ENCODE measurements around the gene VPS13D.
A peak's percentile ranks its signal among the peaks of the same experiment; 100 is the strongest.
"Not testable (repeated sequence)": the region's sequence is repeated elsewhere in the genome, so short reads cannot be mapped to it uniquely, and the experiment has no call there.

Gene VPS13D

GRCh38 chr1:12436817-12437599 is 207.2 kb downstream of the VPS13D start:
- DNase-seq = peak; percentile 50

DNA sequence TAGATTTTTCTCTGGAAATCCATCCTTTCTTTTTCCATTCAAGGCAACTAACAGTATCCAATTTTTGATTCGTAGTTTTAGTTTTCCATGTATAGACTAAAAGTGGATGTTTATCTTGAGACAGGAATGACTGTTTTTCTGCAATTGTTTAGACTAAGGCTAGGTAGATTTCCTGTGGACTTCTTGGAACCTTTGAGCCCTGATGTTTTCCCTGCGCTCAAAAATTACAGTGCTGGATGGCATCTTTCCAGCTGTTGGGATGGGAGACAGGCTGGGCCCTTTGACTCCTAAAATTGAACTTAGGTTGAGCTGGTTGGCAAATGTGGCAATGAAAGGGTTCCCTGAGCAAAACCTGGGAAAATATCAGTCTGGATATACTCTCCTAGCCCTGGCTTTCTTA is 207.8 kb downstream of the VPS13D start:
- DNase-seq = no peak

DNA sequence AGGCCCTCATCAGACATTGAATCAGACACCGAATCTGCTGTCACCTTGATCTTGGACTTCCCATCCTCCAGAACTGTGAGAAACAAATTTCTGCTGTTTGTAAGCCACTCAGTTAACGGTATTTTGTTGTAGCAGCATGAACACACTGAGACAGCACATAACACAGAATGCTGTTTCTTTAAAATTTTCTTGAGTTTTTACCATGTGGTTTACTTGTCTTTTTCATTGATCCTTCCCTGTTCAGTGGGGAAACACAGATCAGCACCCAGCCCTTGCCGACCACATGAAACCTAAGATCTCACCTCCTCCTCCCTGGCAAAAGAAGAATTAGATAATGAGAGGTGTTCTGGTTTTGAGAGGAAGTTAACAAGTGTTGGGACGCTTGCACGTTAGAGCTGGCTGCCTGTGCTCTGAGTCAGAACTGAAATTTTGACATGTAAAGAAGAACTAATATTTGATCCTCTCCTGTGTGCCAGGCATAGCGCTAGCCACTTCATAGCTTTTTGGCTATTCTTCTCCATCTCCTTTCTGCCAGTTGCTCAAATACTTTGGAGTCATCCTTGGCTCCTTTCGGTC is 208.6 kb downstream of the VPS13D start:
- peak; percentile 79 for DNase-seq

DNA sequence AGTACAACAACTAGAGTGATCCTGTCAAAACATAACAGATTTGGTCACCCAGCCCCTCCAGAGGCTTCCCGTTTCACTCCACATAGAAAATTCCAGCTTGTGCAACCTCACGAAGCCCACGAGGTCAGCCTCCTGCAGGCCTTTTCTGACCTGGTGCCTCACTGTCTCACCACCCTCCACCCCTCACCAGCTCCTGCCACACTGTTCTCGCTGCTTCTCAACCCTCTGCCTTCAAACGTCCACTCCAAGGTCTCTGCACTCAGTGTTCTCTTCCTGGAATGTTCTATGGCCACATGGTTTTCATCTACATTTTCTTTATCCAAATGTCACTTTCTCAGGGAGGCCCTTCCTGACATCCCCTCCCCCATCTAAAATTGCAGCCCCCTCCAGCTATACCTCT is 209.2 kb downstream of the VPS13D start:
- DNase-seq = no peak

DNA sequence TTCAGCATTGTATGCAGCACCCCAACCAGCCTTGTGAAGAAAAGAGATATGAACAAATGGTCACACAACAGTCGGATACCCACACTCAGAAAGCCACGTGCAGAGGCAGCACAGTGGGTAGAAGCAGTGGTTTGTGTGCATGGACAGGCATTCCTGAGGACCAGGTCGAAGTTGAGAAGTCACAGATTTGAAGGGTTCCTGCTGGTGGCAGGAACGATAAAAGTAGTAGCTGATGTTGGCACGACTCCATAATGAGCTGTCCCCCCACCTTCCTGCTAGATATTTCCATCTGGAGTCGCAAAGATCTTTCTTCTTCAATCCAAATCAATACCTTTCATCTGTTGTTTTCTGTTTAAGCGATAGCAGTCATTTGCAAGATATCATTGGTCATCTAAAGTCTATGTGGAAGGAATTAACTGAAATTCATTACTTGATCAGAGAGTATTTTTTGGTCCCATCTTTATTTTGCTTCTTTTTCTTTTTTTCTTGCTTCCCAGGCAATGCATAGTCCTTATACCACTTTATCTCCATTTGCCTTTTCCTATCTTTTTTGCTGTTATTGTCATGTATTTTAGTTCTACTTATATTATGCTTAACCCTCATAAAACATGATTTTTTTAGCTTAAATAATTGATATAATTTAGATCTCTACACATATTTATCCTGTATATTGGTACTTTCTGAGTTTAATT is 211.7 kb downstream of the VPS13D start:
- DNase-seq = no peak

DNA sequence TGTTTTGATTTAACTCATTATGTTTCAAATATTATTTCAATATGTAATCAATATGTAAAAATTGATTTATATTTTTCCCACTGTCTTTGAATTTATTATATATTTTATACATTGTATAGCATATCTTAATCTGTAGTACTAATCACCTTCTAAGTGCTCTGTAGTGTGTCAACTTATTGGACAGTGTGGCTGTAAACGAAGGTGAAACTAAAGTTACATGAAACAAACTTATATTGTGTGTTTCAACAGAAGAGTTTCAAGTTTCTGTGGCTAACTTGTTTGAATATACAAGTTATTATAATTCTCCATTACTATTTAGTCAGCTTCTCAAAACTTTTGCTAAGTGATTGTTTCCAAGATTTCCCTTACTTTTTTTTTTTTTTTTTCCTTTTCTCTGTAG is 212.4 kb downstream of the VPS13D start:
- DNase-seq = no peak

GRCh38 chr1:12443151-12443550 is 213.3 kb downstream of the VPS13D start:
- no peak for DNase-seq

- no peak for DNase-seq
Observed at GRCh38 chr1:12444329-12444841, 214.6 kb downstream of the VPS13D start.

DNA sequence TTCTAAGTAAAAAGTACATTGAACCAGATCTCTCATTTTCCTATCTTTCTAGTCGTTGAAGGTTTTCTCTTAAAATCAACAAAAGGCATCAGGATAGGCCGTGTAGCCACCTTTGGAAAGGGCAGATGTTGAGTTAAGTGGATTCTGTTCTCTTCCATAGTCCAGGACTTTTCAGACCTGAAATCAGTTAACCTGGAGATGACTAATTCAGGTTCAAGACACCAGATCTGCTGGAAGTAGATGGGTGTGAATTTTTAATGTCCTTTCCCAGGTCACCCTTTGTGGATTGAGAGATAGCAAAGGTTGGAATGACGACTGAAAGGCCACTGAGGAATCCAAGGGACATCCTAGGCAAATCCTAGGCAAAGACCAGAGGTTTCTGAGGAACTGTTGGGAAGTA is 215.4 kb downstream of the VPS13D start:
- DNase-seq = no peak

GRCh38 chr1:12446593-12446992 is 216.8 kb downstream of the VPS13D start:
- DNase-seq = no peak

- no peak for DNase-seq
Observed at GRCh38 chr1:12447307-12447706, 217.5 kb downstream of the VPS13D start.

DNA sequence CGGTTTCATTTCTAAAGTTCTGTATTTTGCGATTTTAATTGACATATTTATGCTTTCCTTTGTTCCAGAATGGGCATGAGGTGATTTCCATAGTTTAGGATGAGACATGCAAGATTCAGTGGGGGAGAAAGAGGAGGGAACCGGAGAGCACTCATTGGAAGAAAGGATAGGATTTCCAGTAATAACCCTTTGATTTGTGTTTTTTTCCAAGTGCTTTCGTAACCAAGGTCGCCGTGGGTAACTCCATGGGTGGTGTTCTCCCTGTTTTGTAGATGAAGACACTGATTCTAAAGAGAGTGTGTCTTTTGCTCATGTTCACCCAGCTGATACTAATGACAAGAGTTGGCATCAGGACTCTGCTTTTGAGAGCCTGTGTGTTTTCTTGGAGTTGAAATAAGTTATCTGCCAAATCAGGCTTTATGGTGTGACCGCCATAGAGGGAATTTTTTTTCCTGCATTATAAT is 218.1 kb downstream of the VPS13D start:
- no peak for DNase-seq

GRCh38 chr1:12448746-12449177 is 218.9 kb downstream of the VPS13D start:
- no peak for DNase-seq

GRCh38 chr1:12450090-12450755 is 220.4 kb downstream of the VPS13D start:
- no peak for DNase-seq

GRCh38 chr1:12450756-12451559 is 221.1 kb downstream of the VPS13D start:
- no peak for DNase-seq

GRCh38 chr1:12451560-12451900 is 221.7 kb downstream of the VPS13D start:
- DNase-seq = no peak

- no peak for DNase-seq
Observed at GRCh38 chr1:12452262-12452661, 222.4 kb downstream of the VPS13D start.

DNA sequence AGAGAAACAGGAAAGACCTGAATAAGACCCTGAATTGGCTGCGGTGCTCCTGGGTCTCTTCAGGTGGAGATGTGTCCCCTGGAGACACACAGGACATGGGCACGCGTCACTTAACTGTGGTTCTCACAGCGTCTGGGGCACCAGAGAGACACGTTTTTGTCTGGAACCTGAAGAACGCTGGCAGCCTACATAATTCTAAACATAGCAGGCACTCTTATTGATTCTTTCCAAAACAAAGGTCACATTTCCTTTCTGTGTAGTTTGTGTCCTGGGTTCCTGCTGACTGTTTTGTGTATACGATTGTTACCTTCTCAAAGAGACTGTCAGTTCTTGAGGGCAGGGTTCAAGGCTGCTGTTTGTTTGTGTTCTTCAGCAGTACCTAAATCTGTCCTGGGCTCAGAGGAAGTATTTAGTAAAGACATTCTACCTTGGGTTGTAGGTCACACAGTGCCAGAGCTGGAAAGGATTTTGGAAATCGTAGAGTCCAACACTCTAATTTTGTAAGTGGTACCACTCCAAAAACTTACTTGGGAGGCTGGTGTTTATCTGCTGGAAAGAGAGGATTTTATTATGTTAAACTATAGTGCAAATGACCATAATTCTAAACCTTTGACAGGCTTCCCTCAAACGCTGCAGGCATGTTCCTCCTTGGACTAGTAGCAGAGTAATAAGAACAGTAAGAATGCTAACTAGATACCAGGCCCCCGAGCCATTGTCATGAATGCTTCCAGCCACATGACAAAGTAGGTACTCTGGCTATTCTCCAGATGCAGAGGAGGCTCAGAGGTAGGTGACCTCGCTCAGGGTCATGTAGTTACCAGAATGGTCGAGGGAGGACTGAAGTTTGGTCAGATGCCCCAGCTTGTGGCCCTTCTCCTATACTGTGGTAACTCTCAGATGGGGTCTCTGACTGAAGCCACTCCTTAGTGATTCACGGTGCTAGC is 223.8 kb downstream of the VPS13D start:
- no peak for DNase-seq

DNA sequence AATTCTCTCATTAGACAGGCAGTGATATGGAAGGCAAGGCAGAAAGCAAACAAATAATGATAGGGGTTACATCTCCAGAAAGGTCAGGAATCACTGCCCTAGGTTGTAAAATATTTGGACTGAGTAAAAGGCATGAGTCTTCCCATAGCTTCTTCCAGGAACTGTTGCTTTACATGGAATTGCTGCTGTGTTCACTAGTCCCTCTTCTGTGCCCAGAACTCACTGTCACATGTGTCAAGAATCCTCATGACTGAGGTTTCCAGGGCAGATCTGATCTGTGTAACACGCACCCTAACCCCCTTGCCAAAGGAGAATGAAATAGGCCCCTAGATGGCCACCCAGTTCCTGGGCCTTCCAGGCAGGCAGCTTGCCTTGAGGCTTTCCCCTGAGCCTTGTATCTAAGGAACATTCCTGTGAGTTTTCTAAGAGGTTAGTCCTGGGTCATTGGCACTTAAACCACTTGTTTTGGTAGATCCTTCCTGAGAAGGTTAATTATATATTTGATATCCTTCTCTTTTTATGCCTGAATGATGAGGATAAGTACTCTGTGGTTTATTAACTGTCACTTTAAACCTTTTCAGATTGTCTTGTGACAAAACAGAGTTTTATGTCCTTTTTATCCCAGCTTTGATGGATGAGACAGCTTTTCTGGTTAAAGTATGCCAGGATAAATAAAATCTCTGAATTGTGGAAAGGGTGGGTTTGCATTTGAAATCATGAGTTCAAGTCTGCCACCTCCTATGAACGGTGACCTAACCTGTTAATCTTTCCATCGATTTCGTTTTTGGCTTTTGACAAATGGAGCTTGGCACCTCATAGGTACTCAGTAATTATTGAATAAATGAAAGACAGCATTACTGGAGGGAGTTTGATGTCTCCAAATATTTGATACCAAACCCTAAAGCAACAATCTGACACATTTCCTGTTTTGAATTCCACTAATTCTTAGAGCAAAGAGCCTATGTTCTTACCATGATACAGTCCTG is 224.9 kb downstream of the VPS13D start:
- no peak for DNase-seq

DNA sequence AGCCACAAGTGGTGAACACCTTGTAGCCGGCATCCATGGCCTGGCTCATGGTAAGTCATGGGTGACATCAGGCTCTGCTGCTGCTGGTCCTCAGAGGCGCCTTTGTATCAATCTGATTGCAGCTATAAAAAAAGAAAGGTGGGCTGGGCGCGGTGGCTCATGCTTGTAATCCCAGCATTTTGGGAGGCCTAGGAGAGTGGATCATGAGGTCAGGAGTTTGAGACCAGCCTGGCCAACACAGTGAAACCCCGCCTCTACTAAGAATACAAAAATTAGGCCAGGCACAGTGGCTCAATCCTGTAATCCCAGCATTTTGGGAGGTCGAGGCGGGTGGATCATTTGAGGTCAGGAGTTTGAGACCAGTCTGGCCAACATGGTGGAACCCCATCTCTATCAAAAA is 226.3 kb downstream of the VPS13D start:
- not testable (repeated sequence) for DNase-seq

Data from CD4-positive, alpha-beta T cell treated with Interleukin-4 for 4 hours (primary cell).